PC-3 (cell line): Measurements from ENCODE around the gene PALS1. TPM values are rescaled to one million over a fixed set of nuclear protein-coding genes. Genes with fewer than 3 reads are reported as not detected.

Experiments
- ATAC-seq: fragments of 200-7000 bp; cut with Tn5 transposase; 2 replicates; pipeline ENCODE4 v1.9.1; 2020; ENCODE audit warnings: mild to moderate bottlenecking, moderate library complexity
- BruUV-seq: library from RNA; stranded (reverse); fragments of 400-500 nt; replicated peaks from 2 replicates; lab custom pipeline; 2021; lab: Mats Ljungman, UMichigan
- CTCF ChIA-PET: fragments of 300-600 bp; sonication (Branson Sonifier 250); formaldehyde crosslinking; loops from one replicate; lab custom pipeline; 2022; ENCODE audit warnings: antibody characterized with exemption; lab: Charles Lee
- POLR2A ChIA-PET: fragments of 300-600 bp; sonication (Branson Sonifier 250); formaldehyde crosslinking; loops from one replicate; lab custom pipeline; 2022; ENCODE audit warnings: antibody characterized with exemption; ENCODE audit not compliant: unreplicated experiment; lab: Charles Lee
- DNase-seq: peaks from one replicate; pipeline ENCODE4 v3.0.0-alpha.2; 2015
- H2AFZ ChIP-seq: fragments of 300-600 bp; sonication (generic); 2 replicates; pipeline ENCODE4 v1.6.0; 2016; ENCODE audit warnings: antibody characterized with exemption, low read length
- H3F3A ChIP-seq: fragments of 300-600 bp; sonication (generic); one replicate; pipeline ENCODE4 v1.6.0; 2017; ENCODE audit warnings: antibody characterized with exemption, low read length, control low read depth, mild to moderate bottlenecking; ENCODE audit not compliant: unreplicated experiment
- H3K27ac ChIP-seq: fragments of 300-600 bp; sonication (generic); 2 replicates; pipeline ENCODE4 v1.5.1; 2016; ENCODE audit warnings: mild to moderate bottlenecking, low read length
- H3K27me3 ChIP-seq: fragments of 300-600 bp; sonication (generic); 2 replicates; pipeline ENCODE4 v1.6.1; 2016; ENCODE audit warnings: low read length, mixed read lengths
- H3K36me3 ChIP-seq: fragments of 300-600 bp; sonication (generic); 2 replicates; pipeline ENCODE4 v1.6.1; 2016; ENCODE audit warnings: low read depth, mixed run types, low read length, mixed read lengths
- H3K4me1 ChIP-seq: fragments of 300-600 bp; sonication (generic); 2 replicates; pipeline ENCODE4 v1.5.1; 2016; ENCODE audit warnings: low read length; ENCODE audit not compliant: insufficient read depth
- H3K4me2 ChIP-seq: fragments of 300-600 bp; sonication (generic); 2 replicates; pipeline ENCODE4 v1.6.0; 2016; ENCODE audit warnings: low read length
- H3K4me3 ChIP-seq: fragments of 300-600 bp; sonication (generic); 2 replicates; pipeline ENCODE4 v1.5.1; 2016; ENCODE audit warnings: mild to moderate bottlenecking, low read length, mixed read lengths
- H3K79me2 ChIP-seq: fragments of 300-600 bp; sonication (generic); 2 replicates; pipeline ENCODE4 v1.6.1; 2017; ENCODE audit warnings: low read length, mixed read lengths
- H3K9ac ChIP-seq: fragments of 300-600 bp; sonication (generic); 2 replicates; pipeline ENCODE4 v1.6.0; 2016; ENCODE audit warnings: mild to moderate bottlenecking, low read length
- H3K9me2 ChIP-seq: fragments of 300-600 bp; sonication (generic); replicated peaks from 2 replicates; pipeline ENCODE4 v1.6.1; 2016; ENCODE audit warnings: mixed run types, low read length, mixed read lengths
- H3K9me3 ChIP-seq: fragments of 300-600 bp; sonication (generic); 2 replicates; pipeline ENCODE4 v1.6.1; 2016; ENCODE audit warnings: low read length, mixed read lengths
- H4K20me1 ChIP-seq: fragments of 300-600 bp; sonication (generic); 2 replicates; pipeline ENCODE4 v1.6.1; 2016; ENCODE audit warnings: low read length, mixed read lengths
- EZH2 ChIP-seq: fragments of 300-600 bp; sonication (generic); IDR thresholded peaks from one replicate; pipeline ENCODE4 v1.6.1; 2017; ENCODE audit warnings: antibody characterized with exemption, mild to moderate bottlenecking, low read length; ENCODE audit not compliant: unreplicated experiment
- EZH2phosphoT487 ChIP-seq: fragments of 300-600 bp; sonication (generic); IDR thresholded peaks from 2 replicates; pipeline ENCODE4 v1.6.1; 2018; ENCODE audit warnings: mild to moderate bottlenecking, antibody characterized with exemption, low read length, borderline replicate concordance
- intact Hi-C: fragments of 100-400 bp; cut with micrococcal nuclease; formaldehyde crosslinking; loops from 2 replicates; pipeline ENCODE4 v1.9.0; 2023
- total RNA-seq: library from RNA; depleted of rRNA; stranded (reverse); fragments of >200 nt; gene quantifications from 2 replicates; pipeline ENCODE4 v1.2.3, GENCODE V29; 2014
- TF ChIP-seq, protein P1 (sequence below): fragments of 300-600 bp; sonication (generic); conservative IDR thresholded peaks from 2 replicates; pipeline ENCODE4 v1.5.1; 2017; ENCODE audit warnings: antibody characterized with exemption, low read depth, mild to moderate bottlenecking, low read length

PALS1 gene
- total RNA-seq, 1 experiment from 2014 or later = 31.5 TPM

GRCh38 chr14:67207810-67208209 is 33.4 kb upstream of the PALS1 start:
- H3K9me2 ChIP-seq = no peaks in the 10 kb centered on the region
- H3K9ac ChIP-seq = no peak overlapping the region
- H3K4me3 ChIP-seq = no peak overlapping the region
- no peaks in the 10 kb centered on the region for H3K4me1 ChIP-seq
- TF ChIP-seq, protein P1, sequence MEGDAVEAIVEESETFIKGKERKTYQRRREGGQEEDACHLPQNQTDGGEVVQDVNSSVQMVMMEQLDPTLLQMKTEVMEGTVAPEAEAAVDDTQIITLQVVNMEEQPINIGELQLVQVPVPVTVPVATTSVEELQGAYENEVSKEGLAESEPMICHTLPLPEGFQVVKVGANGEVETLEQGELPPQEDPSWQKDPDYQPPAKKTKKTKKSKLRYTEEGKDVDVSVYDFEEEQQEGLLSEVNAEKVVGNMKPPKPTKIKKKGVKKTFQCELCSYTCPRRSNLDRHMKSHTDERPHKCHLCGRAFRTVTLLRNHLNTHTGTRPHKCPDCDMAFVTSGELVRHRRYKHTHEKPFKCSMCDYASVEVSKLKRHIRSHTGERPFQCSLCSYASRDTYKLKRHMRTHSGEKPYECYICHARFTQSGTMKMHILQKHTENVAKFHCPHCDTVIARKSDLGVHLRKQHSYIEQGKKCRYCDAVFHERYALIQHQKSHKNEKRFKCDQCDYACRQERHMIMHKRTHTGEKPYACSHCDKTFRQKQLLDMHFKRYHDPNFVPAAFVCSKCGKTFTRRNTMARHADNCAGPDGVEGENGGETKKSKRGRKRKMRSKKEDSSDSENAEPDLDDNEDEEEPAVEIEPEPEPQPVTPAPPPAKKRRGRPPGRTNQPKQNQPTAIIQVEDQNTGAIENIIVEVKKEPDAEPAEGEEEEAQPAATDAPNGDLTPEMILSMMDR = no peak
- TF ChIP-seq EZH2 (no peak), EZH2phosphoT487 (no peak)
- intact Hi-C loops = no loop called here
- no TSS peak for BruUV-seq
- H3K36me3 ChIP-seq = no peaks in the 10 kb centered on the region
- no peaks in the 10 kb centered on the region for H4K20me1 ChIP-seq
- H3F3A ChIP-seq = no peaks in the 10 kb centered on the region
- ChIA-PET CTCF (no interaction called here), POLR2A (no interaction called here)
- H3K4me2 ChIP-seq = no peak overlapping the region
- DNase-seq (no peak), ATAC-seq (no peak)
- no peak overlapping the region for H2AFZ ChIP-seq
- H3K79me2 ChIP-seq = no peaks in the 10 kb centered on the region
- H3K27ac ChIP-seq = no peak overlapping the region
- H3K27me3 ChIP-seq = no peaks in the 10 kb centered on the region
- H3K9me3 ChIP-seq = no peaks in the 10 kb centered on the region

DNA sequence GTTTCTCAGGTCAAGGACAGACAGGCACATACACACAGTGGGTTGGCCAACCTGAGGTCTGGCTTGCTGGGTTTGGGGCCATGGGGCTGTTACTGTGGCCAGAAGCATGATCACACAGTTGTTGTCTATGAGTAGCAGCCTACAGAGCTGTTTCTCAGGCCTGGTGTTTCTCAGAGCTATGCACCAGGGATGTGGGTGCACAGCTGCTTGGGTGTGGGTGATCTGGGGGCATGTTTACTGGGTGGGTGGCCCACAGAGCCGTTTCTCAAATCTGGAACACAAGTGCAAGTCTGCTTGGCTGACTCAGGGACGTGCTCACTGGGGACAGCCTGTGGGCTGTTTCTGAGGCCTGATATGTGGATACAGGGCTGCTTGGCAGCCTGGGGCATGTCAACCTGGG is 23.1 kb upstream of the PALS1 start:
- Histone ChIP-seq H4K20me1 (no peaks in the 10 kb centered on the region), H3K27ac (no peak overlapping the region), H3K79me2 (no peaks in the 10 kb centered on the region), H3K9ac (no peak overlapping the region), H3K9me3 (peaks cover 6% of the 10 kb centered on the region; the same call in 1 of the 2 replicates), H3K36me3 (peaks cover 5% of the 10 kb centered on the region; the same call in 1 of the 2 replicates), H3K4me3 (no peak overlapping the region), H3K4me2 (no peak overlapping the region), H2AFZ (no peak overlapping the region), H3K27me3 (no peaks in the 10 kb centered on the region), H3F3A (peaks cover 10% of the 10 kb centered on the region), H3K9me2 (no peaks in the 10 kb centered on the region), H3K4me1 (peaks cover 23% of the 10 kb centered on the region)
- TF ChIP-seq EZH2phosphoT487 = no peak
- TF ChIP-seq, protein P1 = no peak
- TF ChIP-seq EZH2 = no peak
- no peak for ATAC-seq
- no TSS peak for BruUV-seq
- no peak for DNase-seq
- POLR2A ChIA-PET = no interaction called here
- intact Hi-C loops = no loop called here
- CTCF ChIA-PET = no interaction called here

DNA sequence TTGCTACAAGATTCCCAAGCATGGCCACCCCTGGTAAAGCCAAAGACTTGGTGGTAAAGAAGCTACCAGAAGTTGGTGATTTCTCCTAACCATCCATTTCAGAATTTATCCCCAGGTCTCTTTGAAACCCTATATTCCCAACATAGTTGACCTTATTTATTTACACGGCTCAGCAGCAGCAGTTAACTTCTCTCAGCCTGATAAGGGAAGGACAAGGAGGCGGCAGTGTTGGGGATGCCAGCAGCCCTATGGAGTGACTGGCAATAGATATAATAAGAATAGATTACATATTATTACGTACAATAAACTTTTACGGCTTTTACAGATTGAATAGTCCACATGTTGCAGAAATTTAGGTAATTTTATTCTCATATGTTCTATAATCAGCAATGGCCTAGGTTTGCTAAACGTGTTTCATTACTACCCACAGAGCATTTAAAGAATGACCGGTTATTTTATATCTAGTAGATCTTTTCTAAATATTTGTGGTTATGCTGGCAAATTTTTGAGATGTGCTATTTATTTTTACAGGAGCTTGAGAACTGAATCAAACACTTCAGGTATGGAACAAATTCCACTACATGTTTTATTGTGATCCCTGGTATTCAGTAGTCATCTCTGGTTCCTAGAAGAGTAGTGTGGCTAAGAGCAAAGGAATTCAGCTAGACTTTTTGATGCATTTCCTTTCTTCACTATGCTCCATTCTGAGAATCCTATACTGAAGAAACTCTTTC is 19.8 kb upstream of the PALS1 start:
- Histone ChIP-seq H4K20me1 (no peaks in the 10 kb centered on the region), H3K9me2 (no peaks in the 10 kb centered on the region), H3K36me3 (peaks cover 5% of the 10 kb centered on the region; the same call in 1 of the 2 replicates), H3K4me2 (peak overlapping the region; percentile 70), H3K79me2 (no peaks in the 10 kb centered on the region), H2AFZ (peak overlapping the region; percentile 23; the same call in 1 of the 2 replicates), H3K27me3 (no peaks in the 10 kb centered on the region), H3K9me3 (peaks cover 6% of the 10 kb centered on the region; the same call in 1 of the 2 replicates), H3K27ac (peak overlapping the region; percentile 29), H3K9ac (no peak overlapping the region), H3K4me3 (peak overlapping the region; percentile 29; the same call in 1 of the 2 replicates), H3K4me1 (peaks cover 23% of the 10 kb centered on the region), H3F3A (peaks cover 10% of the 10 kb centered on the region)
- ChIA-PET CTCF (interaction anchor here (0.6 to 1.5 kb wide), 5 partner anchors 24 to 64 kb away, joined by 3 to 5 read pairs (median 3); no protein-coding TSS in a partner anchor), POLR2A (interaction anchor here (1.0 kb wide), 1 partner anchor 35 kb away, joined by 3 read pairs; no protein-coding TSS in a partner anchor)
- TF ChIP-seq EZH2phosphoT487 (no peak), EZH2 (no peak)
- TF ChIP-seq, protein P1 = no peak
- intact Hi-C loops = loop anchor here (1.0 kb wide), 4 partner anchors 16 to 55 kb away; partner anchors contain the start of gene PALS1
- ATAC-seq (peak; percentile 97), DNase-seq (peak; percentile 93)
- BruUV-seq = no TSS peak
